Activated CD4-positive, alpha-beta T cell treated with anti-CD3 and anti-CD28 coated beads, Interleukin-2, amount 50 U/mL, for 4 hours (primary cell): ENCODE data around the gene PSAPL1.

Source experiments
- DNase-seq, 2 experiments: peaks; one replicate each; pipeline ENCODE4 v3.0.0-alpha.2; 2020

PSAPL1 gene

DNA sequence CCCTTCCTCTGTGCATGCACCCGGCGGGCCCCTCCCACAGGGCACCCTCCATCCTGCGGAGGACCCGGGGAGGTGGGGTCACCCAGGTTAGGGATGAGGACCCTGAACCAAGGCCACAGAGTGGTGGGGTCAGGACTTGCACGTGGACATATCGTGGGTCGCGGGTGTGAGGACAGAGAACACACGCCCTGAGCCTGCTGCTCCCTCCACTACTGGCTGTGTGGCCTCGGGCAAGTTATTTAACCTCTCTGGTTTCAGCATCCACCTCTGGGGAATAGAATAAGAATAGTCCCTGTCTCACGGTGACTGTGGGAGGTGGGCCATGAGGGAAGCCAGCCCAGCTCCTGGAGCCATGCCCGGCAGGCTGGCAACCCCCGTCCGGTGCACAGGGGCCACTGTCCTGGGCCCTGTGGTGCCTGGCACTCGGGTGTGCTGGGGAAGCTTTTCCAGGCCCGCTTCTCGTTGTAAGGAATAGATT, 5.1 kb downstream of the PSAPL1 start:
- DNase-seq, result no peak

DNA sequence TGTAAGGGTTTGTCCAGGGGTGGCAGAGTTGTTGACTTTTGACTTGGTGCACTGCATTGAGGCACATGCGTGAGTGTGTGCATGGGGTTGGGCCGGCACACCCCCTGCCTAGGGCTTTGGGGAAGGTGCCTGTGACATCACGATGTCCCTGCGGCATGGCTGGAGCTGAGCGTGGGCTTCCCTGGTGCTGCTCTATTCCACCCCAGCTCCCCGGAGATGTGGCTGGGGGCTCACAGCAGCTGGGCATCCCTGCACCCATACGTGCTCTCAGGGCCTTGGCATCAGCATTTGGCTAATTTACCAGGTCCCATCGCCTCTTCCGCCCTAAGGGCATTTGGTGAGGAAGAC, 5.7 kb downstream of the PSAPL1 start:
- no peak for DNase-seq

DNA sequence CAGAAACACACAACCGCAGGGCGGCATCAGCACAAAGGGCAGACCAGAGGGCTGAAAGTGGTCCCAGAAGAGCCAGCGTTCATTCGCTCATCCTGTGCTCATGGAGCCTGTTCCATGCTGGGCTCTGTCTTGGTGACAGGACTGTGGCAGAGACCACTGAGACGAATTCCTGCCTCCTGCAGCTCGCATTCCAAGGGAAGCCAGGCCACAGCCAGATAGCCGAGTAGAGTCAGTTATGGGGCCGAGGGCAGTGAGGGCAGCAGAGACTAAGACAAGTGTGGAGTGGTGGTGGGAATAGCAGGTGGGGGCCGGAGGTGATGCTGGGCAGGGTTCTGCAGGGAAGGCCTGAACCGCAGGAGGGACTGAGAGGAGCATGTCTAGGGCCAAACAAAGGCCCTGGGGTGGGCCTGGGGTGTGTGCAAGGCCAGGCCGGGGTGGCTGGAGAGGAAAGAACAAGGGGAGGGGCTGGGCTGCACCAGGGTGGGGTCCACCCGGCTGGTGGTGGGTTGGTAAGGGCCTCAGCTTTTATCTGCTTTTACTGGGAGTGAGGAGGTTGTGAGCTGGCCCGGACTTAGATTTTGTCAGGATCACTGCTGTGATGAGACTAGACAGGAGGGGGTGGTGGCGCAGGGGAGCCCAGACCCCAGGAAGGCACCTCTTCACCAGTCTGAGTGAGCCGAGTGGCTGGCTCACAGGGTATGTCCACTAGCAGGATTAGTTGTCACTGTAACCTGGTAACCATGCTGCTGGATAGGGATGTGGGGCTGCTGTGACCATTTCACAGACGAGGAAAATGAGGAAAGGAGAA, 6.3 kb downstream of the PSAPL1 start:
- no peak for DNase-seq

DNA sequence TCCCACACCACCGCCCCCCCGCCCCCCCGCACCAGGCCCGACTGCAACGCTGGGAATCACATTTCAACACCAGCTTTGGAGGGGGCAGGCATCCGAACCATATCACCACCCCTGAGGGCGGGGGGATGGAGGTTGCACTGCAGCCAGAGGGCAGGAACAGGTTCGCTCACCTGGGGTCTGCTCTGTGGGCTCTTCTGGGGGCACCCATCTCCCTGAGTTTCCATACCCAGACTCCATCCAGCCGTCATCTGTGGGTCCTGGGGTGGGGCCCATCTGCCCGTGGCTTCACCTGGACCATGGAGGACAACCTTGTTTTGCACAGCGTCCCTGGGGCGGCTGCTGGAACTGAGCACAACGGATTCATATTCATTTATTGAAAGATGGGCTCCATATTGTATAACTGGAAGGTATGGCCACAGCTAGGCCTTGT, 6.9 kb downstream of the PSAPL1 start:
- no peak for DNase-seq

DNA sequence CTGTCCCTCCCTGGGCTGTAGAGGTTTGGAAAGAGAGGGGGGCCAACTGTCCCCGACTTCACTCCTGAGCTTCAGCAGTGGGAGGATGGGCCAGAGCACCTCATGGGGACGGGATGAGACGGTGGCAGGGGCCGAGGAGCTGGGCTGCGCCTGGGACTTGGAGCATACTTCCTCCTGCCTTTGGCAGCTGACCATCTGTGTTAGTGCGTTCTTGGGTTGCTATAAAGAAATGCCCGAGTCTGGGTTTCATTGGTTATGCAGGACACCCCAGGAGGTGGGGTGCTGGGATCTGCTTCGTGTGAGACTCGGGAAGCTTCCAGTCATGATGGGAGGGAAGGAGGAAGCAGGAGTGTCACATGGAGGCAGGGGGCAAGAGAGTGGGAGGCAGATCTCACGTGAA, 7.4 kb downstream of the PSAPL1 start:
- DNase-seq, result no peak

DNA sequence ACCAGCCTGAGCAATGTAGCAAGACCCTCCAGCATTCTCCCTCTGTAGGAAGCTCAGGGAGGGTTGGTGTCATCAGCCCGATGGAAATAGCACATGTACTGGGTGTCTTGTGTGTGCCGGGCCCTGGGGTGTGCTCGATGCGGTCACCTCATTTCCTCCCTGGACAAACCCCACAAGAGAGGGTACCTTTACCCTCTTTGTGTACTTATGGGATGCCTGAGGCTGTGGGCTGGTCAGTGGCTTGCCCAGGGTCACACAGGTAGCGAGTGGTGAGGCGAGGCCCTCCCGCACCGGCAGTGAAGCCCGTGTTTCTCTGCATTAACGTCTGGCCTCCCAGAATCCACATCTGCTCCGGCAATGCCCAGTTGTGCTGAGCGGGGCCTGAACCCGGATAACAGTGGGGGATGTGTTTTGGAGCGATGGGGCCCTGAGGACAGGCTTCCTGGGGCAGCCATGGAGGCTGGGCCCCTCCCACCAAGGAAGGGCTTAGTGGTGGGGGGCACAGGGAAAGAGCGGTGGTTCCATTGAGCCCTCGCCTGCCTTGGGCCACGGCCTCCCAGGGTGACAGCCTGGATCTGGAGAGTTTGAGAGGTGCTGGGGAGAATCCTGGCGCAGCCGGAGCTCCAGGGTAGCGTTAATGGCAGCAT, 8.1 kb downstream of the PSAPL1 start:
- no peak for DNase-seq

DNA sequence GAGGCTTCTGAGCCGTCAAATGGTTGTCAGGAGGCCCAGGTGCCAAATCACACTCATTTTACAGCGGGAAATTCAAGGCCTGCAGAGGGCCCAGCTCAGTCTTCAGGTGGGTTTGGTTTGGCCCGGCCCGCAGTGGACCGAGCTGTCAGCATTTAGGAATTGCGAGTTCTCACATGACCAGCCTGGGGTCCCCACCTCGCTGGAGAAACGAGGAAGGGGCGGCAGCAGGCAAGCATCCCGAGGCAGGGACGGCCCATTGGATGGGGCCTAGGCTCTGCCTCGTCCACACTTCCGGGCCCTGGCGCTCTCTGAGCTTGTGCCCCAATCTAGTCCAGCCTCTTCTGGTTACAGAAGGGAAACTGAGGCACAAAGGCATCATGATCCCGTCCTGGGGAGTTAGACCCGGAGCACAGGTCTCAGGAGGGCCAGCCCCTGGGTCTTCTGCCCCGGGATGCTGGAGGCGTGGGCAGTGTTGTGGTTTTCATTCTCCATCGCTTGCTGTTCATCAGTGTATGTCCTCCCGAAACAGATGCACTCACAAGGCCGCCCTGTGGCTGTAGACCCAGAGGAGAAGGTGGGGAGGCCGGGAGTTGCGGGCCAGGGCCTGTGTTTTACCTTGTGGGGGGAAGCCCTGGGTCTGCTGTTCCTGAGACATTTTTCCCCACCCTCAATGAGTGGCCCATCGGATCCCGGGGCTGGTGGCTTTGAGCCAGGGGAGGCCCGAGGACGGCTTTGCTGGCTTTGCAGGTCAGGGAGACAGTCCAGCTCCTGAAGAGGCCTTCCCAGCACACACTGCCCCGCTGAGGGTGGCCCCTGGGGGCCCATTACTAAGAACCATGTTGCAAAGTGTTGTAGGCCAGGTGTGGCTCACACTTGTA, 8.9 kb downstream of the PSAPL1 start:
- no peak for DNase-seq

DNA sequence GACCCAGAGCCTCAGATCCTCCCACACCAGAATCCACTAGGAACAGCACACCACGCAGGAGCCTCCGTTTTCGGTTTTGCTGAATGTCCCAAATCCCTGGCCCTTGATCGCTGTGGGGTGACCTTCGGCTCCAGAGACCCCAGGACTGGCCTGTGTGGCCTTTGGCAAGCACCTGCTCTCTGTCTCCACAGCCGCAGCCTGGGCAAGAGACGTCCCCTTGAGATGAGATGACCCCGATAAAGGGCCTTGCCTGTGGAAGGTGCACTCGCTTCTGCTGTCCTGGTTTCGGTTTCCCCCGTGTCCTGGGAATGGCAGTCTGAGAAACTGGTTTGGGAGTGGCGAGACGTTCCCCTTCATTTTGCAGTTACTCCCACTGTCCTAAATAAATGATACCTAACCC, 9.6 kb downstream of the PSAPL1 start:
- DNase-seq, result no peak

DNA sequence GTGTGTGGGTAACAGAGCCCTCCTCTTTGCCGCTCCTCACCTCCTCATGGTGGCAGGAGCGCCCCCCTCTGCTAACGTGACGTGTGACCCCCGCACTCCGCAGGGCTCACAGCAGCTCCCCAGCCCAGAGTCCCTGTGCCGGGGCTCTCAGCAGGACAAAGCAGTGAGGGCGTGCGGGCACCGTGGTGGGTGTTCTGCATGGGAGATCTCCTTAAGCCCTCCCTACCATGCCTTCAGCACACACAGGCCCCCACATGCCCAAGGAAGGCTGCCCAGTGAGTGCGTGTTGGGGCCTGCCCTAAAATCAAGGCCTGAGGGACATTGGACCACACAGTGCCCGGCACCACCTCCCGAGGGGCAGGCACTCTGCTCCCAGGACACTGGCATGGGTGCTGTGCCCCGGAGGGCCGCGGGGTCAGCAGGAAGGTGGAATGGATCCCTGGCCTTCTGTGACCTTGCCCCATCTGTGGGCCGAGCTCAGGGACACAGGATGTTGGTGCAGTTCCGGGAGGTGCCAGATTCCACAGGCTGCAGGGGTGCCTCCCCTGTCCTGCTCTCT, 10.1 kb downstream of the PSAPL1 start:
- no peak for DNase-seq

DNA sequence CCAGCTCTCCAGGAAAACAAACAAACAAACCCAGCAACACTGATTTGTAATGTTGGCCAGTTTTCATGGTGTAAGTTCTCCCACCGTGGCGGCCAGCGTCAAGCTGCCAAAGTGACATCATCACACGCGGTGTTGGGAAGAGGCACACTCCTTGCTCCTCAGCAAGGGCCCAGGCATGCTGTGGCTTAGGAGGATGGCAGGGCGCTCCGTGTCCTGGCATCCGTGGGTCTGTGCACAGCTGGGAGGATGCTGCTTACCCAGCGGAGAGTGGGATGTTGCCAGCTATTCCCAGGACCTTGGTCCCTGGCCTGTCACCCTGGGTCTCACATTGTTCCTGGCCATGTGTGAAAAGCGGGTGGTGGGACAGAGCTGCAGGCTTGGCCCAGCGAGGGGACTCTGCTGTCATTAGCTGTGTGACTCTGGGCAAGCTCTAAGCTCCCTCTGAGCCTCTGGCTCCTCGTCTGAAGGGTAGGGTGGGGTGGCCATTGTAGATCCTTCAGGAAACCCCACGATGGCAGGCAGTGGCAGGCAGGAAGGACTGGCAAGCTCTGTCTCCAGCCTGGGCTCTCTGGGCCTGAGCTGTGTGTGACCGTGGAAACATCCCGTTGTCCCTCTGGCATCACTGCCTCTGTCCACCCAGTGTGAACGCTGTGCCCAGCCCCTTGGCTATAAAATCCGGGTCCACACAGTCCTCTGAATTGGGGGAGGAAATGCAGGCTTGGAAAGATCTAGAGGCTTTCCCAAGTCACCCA, 10.8 kb downstream of the PSAPL1 start:
- DNase-seq, result no peak

DNA sequence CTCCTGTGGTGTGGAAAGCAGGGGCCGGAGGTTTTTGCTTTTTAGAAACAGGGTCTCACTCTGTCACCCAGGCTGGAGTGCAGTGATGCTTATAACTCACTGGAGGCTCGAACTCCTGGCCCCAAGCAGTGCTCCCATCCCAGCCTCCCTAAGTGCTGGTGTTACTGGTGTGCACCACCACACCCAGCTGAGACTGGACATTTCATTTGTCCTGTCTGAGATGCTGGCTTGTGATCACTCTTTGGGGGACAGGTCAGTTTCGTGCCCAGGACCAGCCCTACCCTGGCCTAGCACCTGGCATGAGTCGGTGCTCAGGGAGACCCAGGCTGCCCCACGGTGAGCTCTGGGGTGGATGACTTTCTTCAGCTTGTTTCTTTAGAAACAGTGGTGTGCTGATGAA, 11.3 kb downstream of the PSAPL1 start:
- no peak for DNase-seq

DNA sequence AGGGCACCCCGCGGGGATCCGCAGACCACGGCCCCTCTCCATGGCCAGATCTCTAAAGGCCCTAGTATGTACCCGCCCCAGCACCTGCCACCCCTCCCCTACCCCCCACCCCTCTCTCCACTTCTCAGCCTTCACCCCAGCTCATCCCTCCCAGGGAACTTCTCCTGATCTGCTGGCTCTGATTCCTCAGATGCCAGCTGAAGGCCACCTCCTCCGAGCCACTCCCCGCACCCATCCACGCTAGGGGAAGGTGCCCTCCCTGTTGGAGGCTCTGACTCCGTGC, 11.9 kb downstream of the PSAPL1 start:
- DNase-seq, result no peak

DNA sequence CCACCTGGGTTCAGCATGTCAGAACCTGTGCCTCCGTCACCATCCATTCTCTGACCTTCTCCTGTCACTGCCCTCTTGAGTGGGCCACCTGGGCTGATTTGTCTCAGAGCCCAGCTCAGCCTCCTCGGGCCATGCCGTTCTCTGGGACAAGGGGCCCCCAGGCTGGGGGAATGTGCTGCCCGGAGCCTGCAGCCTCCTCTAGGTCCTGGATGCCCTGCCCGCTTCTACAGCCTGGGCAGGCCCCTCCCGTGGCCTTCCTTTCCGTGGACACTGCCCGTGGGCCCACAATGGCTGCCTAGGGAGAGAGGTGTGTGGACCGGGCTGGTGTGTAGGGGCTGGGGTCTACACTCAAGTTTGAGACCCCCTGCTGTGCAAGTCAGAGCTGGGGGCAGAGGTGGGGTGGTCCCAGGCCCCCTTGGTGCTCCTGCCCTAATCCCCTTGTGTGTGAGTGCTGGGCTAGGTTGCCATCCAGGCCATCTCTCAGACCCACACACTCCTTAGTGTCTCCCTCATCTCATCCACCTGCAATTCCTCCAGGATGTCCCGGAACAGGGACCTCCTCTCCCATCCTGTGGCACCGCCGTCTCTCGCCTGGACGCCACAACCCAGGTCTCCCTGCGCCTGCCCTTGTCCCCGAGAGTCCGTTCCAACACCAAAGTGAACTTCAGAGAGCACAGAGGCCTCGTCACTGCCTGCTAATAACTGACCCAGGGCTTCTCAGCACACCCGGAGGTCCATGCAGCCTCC, 12.4 kb downstream of the PSAPL1 start:
- DNase-seq, result no peak

DNA sequence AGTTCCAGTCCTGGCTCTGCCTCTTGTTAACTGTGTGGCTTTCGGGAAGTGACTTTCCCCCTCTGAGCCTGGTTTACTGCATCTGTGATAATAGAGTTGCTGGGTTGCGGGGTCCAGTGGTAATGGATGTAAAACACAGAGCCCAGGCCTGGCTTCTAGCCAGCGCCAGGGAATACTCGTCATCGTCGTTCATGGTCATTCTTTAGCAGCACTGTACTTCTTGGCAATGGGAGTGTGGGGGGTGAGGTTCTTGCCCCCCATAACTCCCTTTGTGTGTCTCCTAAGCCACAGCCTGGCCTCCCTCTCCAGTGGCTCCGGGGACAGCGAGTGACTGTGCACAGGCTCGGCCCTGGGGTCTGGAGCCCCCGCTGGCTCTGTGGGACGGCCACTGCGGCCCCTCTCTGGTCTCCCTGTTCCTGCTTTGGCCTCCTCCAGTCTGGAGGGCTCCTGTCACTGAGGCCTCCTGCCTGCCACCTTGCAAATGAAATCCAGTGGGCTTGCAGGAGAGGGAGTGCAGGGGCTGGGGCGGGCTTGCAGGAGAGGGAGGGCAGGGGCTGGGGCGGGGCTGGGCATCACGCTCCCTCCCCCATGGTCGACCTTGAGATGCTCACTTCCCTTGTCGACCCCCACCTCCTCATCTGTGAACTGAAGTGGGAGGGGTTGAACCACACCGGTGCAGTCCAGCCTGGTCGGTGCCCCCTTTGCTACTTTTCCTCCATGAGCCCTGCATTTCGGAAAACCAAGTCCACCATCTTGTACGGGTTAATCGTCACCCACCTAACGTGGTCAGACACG, 13.2 kb downstream of the PSAPL1 start:
- no peak for DNase-seq

DNA sequence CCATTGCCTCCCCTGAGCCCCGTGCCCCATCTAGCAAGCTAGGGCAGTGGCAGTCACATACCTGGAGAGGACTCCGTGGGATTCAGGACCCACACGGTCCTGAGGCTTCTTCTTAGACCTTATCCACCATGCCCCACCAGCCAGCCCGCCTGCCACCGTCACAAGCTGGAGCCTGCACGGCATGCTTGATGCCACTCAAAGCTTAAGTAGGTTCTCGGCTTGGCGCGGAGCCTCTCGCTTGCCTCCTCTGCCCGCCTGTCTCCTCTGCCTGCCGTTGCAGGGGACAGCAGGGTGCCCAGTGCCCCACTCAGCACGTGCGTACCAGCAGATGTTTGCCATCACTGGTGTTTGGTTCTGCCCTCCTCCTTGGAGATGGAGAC, 14.1 kb downstream of the PSAPL1 start:
- no peak for DNase-seq

DNA sequence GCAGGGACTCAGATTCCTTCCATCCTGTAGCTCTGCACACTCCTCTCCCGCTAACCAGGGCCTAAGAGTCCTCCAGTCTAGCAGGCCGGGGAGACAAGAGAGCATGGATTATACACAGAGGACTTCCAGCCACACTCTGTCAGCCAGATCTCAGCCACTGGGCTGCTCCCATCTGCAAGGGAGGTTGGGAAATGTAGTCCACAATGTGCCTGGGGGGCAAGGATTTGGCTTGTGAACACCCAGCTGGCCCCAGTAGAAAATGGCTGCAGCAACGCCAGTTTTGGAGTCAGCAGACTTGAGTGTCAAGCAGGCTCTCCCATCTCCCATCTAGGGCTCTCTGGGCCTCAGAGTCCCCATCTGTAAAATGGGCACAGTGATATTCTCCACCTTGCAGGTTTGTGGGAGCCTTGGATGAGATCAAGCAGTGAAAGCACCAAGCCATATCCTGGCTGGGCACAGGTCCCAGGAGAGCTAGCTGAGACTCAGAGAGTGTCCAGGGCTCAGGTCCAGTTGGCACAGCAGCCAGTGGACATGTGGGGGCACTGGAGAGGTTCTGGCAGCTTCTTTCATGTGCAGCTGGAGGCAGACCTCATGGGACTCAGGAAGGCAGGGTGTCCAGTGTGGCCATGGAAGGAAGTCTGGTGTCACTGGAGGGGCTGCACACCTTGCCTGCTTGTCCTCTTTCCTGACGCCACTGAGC, 14.6 kb downstream of the PSAPL1 start:
- DNase-seq, result no peak

DNA sequence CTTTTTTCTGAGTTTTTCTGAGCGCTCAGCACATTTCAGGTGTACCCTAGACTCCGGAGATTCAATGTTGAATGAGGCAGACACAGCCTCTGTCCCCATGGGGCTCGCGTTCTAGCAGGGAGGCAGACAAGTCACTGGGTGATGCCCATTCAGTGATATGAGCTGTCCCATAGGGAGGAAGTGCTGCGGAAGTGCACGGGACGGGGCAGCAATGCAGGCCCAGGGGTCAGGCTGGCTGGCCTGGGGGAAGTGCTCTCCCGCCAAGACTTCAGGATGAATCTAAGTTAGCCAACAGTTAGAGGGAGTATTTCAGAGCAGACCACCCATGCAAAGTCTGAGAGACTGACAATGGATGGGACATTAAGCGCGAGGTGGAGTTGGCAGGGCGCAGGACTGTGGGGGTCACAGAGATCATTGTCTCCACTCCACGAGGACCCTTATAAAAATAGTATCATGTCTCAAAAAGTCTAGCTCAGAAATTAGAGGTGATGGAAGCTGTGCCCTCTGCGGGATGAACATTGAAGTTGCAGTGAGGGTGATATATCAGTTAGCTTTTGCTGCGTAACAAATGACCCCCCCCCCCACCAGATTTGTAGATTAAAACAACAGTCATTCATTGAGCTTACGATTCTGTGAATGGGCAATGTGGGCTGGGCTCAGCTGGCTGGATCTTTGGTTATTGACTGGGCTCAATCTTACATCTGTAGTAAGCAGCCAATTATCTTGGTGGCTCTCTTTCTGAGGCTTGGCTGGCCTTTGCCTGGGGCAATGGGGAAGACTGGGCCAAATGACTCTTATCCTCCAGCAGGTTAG, 16.4 kb downstream of the PSAPL1 start:
- no peak for DNase-seq

DNA sequence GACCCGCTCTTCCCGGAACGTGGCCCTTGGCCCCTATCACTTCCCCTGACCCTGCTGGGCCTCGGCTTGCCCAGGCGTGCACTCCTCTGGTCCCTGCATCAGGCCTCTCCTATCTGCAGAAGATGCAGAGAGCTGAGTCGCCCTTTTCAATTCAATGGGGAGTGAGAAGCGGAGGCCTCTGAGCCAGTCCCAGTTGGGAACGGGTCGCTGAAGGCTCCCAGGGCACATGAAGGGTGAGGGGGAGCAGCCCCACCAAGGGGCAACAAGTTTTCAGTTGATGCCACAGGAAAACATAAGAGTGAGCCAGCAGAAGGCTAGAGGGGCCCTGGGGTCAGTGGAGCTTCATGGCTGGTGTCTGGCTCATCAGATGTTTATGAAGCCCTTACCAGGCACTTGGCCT, 17.1 kb downstream of the PSAPL1 start:
- no peak for DNase-seq

DNA sequence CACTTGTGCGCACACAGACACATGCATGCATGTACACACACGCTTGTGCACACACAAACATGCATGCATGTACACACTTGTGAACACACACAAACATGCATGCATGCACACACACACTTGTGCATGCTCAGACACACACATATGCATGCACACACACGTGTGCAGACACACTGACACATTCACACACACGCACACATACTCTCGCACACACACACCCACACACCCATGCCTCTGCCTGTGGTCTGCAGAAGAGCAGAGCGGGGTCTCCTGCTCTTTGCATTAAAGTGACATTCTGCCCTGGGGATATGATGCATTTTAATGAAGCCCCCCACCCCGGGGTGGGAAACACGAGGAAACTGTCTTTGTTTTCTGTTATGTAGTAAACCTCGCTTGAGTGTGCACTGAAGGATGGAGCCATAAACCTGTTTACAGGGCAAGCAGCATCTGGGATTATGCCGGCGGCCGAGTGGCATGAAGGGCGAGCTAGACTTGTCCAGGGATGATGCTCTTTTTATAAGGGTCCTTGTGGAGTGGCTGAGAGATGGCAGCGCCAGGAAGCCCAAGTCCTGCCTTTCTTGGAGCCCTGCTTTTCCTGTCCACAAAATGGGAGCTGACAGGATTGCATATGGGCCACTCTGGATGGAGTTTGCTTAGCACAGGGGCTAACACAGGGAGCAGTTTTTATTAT, 17.8 kb downstream of the PSAPL1 start:
- no peak for DNase-seq
